Keratinocyte (primary cell): ENCODE data around the gene ARL15. TPM values are rescaled to one million over a fixed set of nuclear protein-coding genes. Genes with fewer than 3 reads are reported as not detected.

Experiments
- DNase-seq: peaks from one replicate; pipeline ENCODE4 v3.0.0-alpha.2; 2011; ENCODE audit warnings: low read depth, missing footprints, low spot score
- FAIRE-seq: peaks from 2 replicates; lab custom pipeline; 2011; peaks lifted over from hg19 to GRCh38; lab: Jason Lieb, UNC
- H2AFZ ChIP-seq: 2 replicates; pipeline ENCODE4 v1.6.0; 2012; ENCODE audit warnings: low read length, control low read depth, inconsistent platforms; ENCODE audit not compliant: control insufficient read depth
- H3K27ac ChIP-seq: 2 replicates; pipeline ENCODE4 v1.5.1; 2011; ENCODE audit warnings: low read length; ENCODE audit not compliant: control insufficient read depth, insufficient read depth
- H3K27me3 ChIP-seq: 3 replicates; pipeline ENCODE4 v1.6.0; 2011; ENCODE audit warnings: low read length; ENCODE audit not compliant: control insufficient read depth, insufficient read depth; ENCODE audit errors: extremely low read depth
- H3K36me3 ChIP-seq, 2 experiments: 2 replicates in 1 of 2; 3 replicates in 1 of 2; pipeline ENCODE4 v1.5.1; 2011; ENCODE audit warnings: low read length in 2 of 2, mild to moderate bottlenecking in 1 of 2; ENCODE audit not compliant: control insufficient read depth in 2 of 2, insufficient read depth in 2 of 2; ENCODE audit errors: extremely low read depth in 1 of 2
- H3K4me1 ChIP-seq: 3 replicates; pipeline ENCODE4 v1.5.1; 2011; ENCODE audit warnings: low read length; ENCODE audit not compliant: control insufficient read depth, insufficient read depth; ENCODE audit errors: extremely low read depth
- H3K4me2 ChIP-seq: 3 replicates; pipeline ENCODE4 v1.6.0; 2011; ENCODE audit warnings: low read depth, low read length; ENCODE audit not compliant: control insufficient read depth, insufficient read depth; ENCODE audit errors: extremely low read depth
- H3K4me3 ChIP-seq, 3 experiments: fragments of 200-600 bp in 1 of 3; sonication (generic) in 1 of 3; 2 replicates in 2 of 3; 3 replicates in 1 of 3; pipeline ENCODE4 v1.5.1; 2011 to 2016; ENCODE audit warnings: low read length in 3 of 3, mild to moderate bottlenecking in 3 of 3, control low read depth in 2 of 3, inconsistent platforms in 1 of 3, low read depth in 1 of 3, mixed read lengths in 1 of 3, mixed run types in 1 of 3, moderate library complexity in 1 of 3; ENCODE audit not compliant: control insufficient read depth in 2 of 3, insufficient read depth in 2 of 3; ENCODE audit errors: extremely low read depth in 1 of 3
- H3K79me2 ChIP-seq: 2 replicates; pipeline ENCODE4 v1.6.0; 2012; ENCODE audit warnings: low read length; ENCODE audit not compliant: control insufficient read depth, insufficient read depth
- H3K9ac ChIP-seq: 3 replicates; pipeline ENCODE4 v1.6.0; 2011; ENCODE audit warnings: low read length; ENCODE audit not compliant: control insufficient read depth, insufficient read depth; ENCODE audit errors: extremely low read depth
- H3K9me1 ChIP-seq: 3 replicates; pipeline ENCODE4 v1.6.0; 2011; ENCODE audit warnings: low read length; ENCODE audit not compliant: control insufficient read depth, insufficient read depth; ENCODE audit errors: extremely low read depth
- H3K9me3 ChIP-seq: 2 replicates; pipeline ENCODE4 v1.5.1; 2012; ENCODE audit warnings: low read depth, low read length; ENCODE audit not compliant: control insufficient read depth
- H4K20me1 ChIP-seq: 3 replicates; pipeline ENCODE4 v1.6.0; 2011; ENCODE audit warnings: low read length; ENCODE audit not compliant: control insufficient read depth, insufficient read depth; ENCODE audit errors: extremely low read depth
- EZH2 ChIP-seq: IDR thresholded peaks from one replicate; pipeline ENCODE4 v1.6.1; 2012; ENCODE audit warnings: inconsistent platforms, mild to moderate bottlenecking, low read length, moderate library complexity
- dilution Hi-C: fragments of 300-500 bp; cut with MboI; formaldehyde crosslinking; loops from one replicate; pipeline ENCODE4 v1.7.0; 2020; ENCODE audit warnings: low sequenced_read_pairs; ENCODE audit not compliant: extremely low pct_ligation_motif_present
- polyA plus RNA-seq, 5 experiments: library from polyadenylated mRNA; depleted of rRNA in 3 of 5; stranded (reverse) in 3 of 5; stranded (forward) in 1 of 5; unstranded in 1 of 5; fragments of >200 nt; gene quantifications; 1 replicate in 1 of 5; 2 replicates in 3 of 5; 3 replicates in 1 of 5; pipeline versions ENCODE4 v1.2.1 to v1.2.3, GENCODE V29; 2011 to 2012; ENCODE audit warnings: missing spikeins in 2 of 5, low read depth in 1 of 5, low replicate concordance in 1 of 5
- TF ChIP-seq, protein P1 (sequence below), 3 experiments: IDR thresholded peaks in 1 of 3; conservative IDR thresholded peaks in 1 of 3; optimal IDR thresholded peaks in 1 of 3; 2 replicates in 2 of 3; 3 replicates in 1 of 3; pipeline versions ENCODE3 to v1.5.1; 2011; ENCODE audit warnings: low read length in 3 of 3, mild to moderate bottlenecking in 3 of 3, moderate library complexity in 2 of 3, control low read depth in 1 of 3, inconsistent platforms in 1 of 3; ENCODE audit not compliant: insufficient read depth in 2 of 3; ENCODE audit errors: extremely low read depth in 1 of 3

Gene ARL15
- polyA plus RNA-seq, 1 donor (not counting 4 experiments of a cell fraction or from before 2014, with no cell fraction given): 19.7 TPM

DNA sequence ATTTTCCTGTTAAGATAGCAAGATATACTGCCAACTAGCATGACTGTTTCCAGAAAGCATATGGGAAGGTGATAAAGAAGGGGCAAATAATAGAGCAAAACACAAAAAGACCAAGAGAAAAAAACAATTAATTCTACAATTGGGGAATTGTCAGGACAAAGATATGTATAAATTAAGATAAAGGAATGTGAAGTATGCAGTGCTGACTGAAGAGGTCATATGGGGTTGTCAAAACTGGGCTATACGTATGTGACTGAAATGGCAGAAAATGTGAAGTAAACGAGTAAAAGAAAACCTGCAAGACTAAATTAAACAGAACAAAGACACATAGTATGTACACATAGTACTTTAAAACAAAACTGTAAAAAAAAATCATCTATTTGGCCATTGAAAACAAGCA lies 222.3 kb downstream of the ARL15 start:
- Histone ChIP-seq H2AFZ (no peak overlapping the region), H3K36me3 (no peaks in the 10 kb centered on the region), H3K4me2 (no peak overlapping the region), H3K4me1 (peaks cover 32% of the 10 kb centered on the region), H3K27ac (no peak overlapping the region), H3K4me3 (no peak overlapping the region), H3K27me3 (no peaks in the 10 kb centered on the region), H3K9me1 (no peaks in the 10 kb centered on the region), H4K20me1 (no peaks in the 10 kb centered on the region), H3K79me2 (no peaks in the 10 kb centered on the region), H3K9ac (no peak overlapping the region), H3K9me3 (no peaks in the 10 kb centered on the region)
- no peak for DNase-seq
- dilution Hi-C loops: no loop called here
- TF ChIP-seq, protein P1, sequence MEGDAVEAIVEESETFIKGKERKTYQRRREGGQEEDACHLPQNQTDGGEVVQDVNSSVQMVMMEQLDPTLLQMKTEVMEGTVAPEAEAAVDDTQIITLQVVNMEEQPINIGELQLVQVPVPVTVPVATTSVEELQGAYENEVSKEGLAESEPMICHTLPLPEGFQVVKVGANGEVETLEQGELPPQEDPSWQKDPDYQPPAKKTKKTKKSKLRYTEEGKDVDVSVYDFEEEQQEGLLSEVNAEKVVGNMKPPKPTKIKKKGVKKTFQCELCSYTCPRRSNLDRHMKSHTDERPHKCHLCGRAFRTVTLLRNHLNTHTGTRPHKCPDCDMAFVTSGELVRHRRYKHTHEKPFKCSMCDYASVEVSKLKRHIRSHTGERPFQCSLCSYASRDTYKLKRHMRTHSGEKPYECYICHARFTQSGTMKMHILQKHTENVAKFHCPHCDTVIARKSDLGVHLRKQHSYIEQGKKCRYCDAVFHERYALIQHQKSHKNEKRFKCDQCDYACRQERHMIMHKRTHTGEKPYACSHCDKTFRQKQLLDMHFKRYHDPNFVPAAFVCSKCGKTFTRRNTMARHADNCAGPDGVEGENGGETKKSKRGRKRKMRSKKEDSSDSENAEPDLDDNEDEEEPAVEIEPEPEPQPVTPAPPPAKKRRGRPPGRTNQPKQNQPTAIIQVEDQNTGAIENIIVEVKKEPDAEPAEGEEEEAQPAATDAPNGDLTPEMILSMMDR (optimal IDR thresholded peaks at IDR 0.05 in 1 of 3, IDR thresholded peaks at IDR 0.05 in 1 of 3, conservative IDR thresholded peaks at IDR 0.05 in 1 of 3; ENCODE audit: extremely low read depth in 1 of 3, insufficient read depth in 2 of 3, low read length in 3 of 3): no peak
- peak; percentile 41 for FAIRE-seq

- DNase-seq (no peak), FAIRE-seq (no peak)
- Histone ChIP-seq H3K79me2 (no peaks in the 10 kb centered on the region), H3K4me1 (peaks cover 25% of the 10 kb centered on the region), H3K9ac (no peak overlapping the region), H2AFZ (no peak overlapping the region), H4K20me1 (no peaks in the 10 kb centered on the region), H3K4me2 (no peak overlapping the region), H3K4me3 (no peak overlapping the region), H3K27ac (no peak overlapping the region), H3K9me1 (no peaks in the 10 kb centered on the region), H3K9me3 (no peaks in the 10 kb centered on the region), H3K27me3 (no peaks in the 10 kb centered on the region), H3K36me3 (no peaks in the 10 kb centered on the region)
- no peak for TF ChIP-seq EZH2
- TF ChIP-seq, protein P1 (optimal IDR thresholded peaks at IDR 0.05 in 1 of 3, IDR thresholded peaks at IDR 0.05 in 1 of 3, conservative IDR thresholded peaks at IDR 0.05 in 1 of 3; ENCODE audit: extremely low read depth in 1 of 3, insufficient read depth in 2 of 3, low read length in 3 of 3): no peak
- dilution Hi-C loops: no loop called here
Observed at GRCh38 chr5:54087436-54087835, 222.9 kb downstream of the ARL15 start.
